ENCODE data around the gene GPSM3. TPM values are rescaled to one million over a fixed set of nuclear protein-coding genes. Genes with fewer than 3 reads are reported as not detected.

GPSM3 gene, protein sequence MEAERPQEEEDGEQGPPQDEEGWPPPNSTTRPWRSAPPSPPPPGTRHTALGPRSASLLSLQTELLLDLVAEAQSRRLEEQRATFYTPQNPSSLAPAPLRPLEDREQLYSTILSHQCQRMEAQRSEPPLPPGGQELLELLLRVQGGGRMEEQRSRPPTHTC
- 1.3 and 1.8 TPM in 2 replicates for total RNA-seq

DNA sequence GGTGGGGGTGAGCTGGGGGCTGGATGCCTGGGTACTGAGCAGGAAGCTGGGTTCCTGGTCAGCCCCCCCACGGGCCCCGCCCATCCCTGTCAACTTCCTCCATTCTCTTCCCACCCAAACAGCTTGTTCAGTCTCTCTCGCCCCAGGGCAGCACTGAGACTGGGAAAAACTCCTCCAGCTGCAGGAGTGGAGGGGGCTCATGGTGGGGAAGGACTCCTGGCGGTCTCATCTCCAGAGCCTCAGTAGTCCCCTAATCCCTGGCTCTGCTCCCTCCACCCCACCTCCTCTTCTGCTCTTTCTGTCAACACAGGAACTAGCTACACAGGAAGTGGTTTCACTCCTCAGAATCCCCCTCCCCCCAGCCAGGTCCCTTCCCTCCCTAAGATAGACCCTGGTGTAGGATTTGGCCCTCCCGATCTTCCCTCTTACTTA, at the start of gene GPSM3:
Gene GPSM3, minus strand, starts transcription at position 36 of the 432 bp plus-strand sequence. CDS start 130 bp downstream, outside the sequence.

DNA sequence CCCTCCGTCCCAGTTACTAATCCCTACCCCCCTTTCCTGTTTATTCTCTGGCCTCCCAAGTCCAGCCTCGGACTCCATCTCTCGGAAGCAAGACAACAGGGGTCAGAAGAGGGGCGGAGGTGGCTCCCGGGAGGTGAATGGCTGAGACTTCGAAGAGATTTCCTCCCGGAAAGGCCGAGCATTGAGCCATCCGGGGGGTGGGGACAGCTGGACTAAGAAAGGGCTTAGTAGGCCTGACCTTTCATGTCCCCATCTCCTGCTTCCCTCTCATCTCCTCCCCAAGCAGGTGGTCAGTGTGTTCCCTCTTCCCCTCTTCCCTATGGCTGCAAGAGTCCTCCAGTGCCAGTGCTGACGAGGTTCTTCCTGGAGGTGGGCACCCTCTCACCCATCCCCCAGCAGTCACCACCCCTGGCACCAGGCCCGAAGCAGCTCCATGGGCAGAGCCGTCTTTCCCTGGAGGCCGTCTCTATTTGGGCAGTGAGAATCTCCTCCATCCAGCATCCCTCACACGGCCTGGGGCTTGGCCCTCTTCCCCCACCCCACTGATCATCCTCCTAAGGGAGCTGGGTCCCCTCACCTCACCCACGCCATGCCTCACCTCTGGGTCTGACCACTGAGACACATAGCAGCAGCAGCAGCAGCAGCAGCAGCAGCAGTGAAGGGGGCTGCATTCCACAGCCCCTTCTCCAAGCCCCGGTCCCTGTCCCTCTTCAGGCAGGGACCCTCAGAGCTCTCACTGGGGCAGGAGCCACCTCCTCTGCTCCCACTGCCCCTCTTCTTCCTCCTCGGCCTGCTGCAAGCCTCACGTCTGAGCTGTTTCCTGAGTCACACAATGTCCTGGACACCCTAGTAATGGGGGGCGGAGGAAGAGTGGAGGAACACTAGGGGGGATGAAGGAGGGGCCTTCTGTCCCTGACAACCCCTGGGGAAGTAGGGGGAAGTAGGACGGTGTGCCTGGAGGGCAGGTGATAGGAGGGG, 31.1 kb upstream of the GPSM3 start, which contains the start of gene NOTCH4:
Gene NOTCH4, minus strand, starts transcription at position 810 of the 978 bp plus-strand sequence. Its CDS starts 139 bp downstream, at position 671.

DNA sequence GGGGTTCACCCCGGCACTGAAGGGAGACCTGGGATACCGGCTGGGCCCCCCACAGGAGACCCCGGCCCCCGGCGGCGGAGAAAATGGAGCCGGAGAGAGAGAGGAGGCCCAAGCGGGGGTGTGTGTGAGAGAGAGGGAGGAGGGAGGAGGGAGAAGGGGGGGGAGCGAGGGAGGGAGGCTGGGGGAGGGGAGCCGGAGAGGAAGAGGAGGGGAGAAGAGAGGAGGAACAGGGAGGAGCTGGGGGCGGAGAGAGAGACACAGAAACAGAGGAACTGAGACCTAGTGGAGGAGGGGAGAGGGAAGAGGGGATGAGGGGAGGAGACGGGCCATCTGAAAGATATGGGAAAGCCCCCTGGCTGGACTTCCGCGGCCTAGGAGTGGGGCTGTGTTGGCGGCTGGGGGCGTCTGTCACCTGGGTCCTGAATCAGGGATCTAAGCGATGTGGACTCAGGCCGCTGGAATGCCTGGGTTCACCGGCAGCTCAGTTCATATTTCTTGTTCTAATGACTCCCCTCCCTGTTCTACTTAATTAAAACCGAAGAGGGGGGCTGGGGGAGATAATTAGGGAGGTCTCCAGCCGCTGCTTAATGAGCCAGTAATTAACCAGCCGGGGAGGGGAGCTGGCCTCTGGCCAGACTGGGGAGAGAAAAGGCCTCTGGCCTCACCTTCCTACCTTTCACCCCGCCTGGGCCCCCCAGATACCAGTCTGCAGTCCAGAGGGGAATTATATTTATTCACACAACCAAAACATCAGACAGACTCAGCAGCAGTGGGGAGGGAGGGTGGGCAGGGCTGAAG, 2.2 kb downstream of the GPSM3 start, which contains the start of gene PBX2:
Gene PBX2, minus strand, starts transcription at position 149 of the 798 bp plus-strand sequence. CDS start 287 bp downstream, outside the sequence.

DNA sequence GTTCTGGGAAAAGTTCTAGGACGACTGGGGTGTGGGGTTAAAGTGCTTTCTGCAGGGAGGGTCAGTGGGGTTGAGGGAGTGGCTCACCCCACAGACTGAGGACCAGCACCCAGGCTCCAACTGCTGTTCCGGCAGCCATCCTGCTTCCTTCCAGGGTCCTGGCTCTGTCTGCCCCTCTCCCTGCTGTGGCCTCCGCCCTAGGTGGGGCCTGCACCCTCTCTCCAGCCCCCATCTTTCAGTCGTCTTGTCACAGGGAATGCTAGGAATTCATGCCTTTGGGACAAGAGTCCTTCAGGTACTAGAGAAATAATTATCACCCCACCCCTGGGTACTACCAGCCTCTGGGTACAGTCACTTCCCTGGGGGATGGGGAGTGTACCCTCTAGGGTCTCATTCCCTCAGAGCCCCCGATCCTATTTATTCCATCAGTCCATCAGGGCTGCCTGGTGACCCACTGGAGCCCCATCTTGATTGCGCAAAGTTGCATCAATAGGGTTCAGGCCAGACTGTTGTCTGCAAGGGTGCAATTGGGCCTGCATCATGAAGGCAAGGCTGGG, 8.3 kb downstream of the GPSM3 start, which contains the start of gene AGER:
Gene AGER, minus strand, starts transcription at position 170 of the 557 bp plus-strand sequence. Its CDS starts 31 bp downstream, at position 139.

DNA sequence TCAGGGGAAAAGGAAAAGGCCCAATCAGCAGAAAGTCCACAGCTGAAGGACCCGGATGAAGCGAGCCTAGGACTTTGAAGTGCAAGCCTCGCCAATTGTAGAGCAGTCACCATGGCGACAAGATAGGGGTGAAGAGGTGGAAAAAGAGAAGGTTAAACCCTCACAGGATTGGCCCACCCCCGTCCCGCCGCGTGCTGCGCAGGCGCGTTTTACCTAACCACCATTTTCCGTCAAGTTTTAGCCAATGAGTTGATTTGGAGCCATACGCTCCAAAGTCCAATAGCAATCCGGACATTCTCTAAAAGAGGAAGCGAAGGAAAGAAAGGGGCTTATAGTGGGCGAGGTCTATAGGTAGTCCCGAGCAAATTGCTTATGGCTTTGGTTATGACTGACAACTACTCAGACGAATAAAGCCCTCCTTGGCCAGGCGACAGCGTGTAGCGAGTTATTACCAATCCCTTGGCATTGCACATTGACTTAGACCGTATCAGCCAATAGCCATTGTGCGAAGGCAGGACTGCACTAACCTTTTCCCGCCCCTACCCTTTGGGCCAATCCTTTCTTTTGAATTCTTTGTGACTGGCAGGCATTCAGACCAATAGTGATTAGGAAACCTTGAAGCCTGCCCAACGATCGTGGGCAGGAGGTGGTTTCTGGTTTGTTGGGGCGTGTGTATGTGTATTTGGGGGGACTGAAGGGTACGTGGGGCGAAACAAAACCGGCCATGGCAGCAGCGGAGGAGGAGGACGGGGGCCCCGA, 14.5 kb downstream of the GPSM3 start, which contains the start of gene RNF5:
Gene RNF5, plus strand, starts transcription at position 618 of the 759 bp plus-strand sequence. Its CDS starts 107 bp downstream, at position 725.

DNA sequence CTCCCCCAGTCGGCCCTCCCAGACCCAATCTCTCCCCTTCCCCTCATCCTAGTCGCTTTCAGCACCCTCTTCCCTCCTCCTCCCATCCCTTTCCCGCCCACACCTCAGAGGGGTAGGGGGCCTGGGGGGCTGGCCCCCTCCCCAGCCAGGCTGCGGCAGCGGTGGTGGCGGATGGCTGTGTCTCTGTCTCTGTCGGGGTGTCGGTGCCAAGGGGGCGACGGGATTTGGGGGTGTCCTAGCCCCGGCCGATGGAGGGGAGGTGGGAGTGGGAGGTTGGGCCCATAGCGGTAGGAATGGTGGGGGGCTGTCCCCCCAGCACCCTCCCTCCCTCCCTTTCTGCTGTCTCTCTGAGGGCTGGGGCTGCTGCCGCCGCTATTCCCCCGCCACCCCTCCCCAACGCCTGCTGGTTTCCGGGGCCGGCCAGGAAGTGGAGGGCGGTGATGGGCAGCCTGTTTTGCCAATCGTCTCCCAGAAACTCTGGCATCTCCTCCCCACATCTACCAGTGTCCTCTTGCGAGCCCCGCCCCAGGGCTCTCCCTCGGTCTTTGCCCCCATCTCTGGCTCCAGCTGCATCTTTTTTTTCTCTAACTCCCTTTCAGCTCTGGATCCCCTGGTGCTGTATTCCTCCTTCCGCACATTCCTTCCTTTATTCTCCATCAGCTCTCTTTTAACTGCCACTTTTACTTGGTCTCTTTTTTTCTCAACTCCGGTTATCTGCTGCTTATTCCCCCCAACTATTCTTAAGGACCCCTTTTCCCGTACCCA, 16.6 kb downstream of the GPSM3 start, which contains the start of gene AGPAT1:
Gene AGPAT1, minus strand, starts transcription at position 374 of the 765 bp plus-strand sequence. CDS start 4,588 bp downstream, outside the sequence.

DNA sequence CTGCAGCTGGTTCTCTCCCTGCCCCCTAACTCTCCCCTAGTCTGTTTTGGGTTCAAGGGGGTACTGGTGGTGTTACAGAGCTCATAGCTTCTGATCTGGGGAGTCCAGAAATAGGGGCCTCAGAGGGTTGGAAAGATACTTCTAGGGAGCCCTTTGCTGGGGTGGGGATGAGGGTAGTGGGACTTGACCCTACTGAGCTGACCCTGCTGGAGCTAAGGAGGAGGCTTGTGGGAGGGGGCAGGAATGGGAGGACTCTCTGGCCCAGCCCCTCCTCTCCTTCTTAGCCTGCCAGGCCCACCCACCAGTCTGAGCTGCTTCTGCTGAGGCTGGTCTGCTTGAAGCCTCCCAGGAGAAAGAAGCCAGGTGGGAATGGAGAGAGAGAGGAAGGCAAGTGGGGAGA, 28.1 kb downstream of the GPSM3 start, which contains the start of gene EGFL8:
Gene EGFL8, plus strand, starts transcription at position 301 of the 400 bp plus-strand sequence. CDS start 1,571 bp downstream, outside the sequence.

DNA sequence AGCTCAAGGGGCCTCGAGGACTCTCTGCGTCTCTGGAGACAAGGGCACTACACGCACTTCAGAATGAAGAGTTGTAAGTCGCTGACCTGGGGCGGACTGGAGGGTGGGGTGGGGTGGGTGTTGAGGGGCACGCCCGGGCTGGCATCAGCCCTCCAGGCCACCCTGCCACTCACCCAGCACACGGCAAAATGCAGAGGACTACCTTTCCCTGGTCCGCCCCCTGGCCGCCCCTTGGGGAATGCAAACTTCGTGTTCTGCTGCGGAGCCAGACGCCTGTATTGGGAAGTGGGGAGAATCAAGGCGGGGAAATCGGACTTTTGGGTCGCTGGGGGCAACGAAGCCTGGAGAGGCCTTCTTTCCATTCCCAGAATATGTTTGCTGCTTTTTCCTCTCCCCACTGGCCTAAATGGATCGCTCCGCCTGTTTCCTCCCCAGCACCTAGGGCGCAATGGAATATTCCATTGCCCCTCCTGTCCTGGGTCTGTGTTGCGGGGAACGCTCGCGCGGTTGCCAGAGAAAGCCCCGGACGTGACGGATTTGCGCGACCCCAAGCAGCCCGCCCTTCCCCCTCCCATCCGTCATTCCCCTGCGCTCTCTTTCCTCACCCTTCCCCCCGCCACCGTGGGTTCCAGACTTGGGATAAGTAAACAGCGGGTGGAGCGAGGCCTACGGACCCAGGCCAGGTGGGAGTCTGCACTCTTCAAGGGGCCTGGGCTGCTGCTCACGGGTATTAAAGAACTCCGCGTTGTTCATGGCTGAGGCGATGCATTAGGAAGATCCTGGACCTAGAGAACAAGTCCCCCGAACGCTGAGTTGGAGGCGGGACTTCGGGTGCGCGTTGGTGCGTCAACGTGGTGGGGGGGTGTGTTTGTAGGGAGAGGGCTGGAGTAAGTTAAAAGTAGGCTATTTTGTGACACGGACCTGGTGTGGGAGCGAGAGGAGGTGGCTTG, 38.6 kb downstream of the GPSM3 start, which contains the start of gene PPT2:
Gene PPT2, plus strand, starts transcription at position 578 of the 950 bp plus-strand sequence. CDS start 454 bp downstream, outside the sequence.

DNA sequence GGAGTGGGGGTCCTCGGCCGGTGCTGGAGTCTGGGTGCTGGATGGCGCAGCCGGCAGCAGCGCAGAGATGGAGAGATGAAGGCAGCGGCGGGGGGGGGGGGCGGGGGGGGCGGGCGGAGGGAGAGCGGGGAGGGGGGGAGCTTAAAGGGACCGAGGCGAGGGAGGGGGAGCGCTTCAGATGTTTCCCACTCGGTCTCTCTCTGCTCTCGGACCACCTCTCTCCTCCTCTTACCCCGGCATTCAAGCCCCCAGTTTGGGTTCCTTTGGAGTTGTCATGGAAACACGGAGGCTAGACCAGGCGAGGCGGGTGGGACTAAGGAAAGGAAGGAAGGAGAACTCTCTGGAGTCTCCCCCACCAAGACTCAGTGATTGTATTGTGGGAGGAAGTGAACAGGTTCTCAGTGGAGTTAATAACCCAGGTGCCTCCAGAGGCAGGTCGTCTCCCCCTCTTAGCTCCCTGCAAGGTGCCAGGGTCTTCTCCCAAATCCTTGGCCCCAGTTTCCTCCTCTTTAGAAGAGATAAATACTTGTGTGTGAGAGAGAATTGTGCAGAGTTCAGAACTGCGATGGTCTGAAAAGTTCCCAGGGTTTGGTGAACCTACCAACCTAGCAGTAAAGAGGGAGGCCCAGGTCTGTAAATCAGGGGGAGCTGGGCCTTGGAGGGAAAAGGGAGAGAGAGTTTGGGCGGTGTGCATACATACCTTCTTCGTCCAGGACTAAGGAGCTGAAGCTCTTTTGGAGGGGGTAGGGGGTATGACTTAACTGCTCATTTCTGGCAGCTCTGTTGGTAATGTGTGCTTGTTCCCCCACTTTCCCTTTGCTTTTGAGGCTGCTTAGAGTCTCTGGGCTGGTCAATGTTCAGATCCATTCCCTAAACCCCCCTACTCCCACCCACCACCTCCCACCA, 40.3 kb downstream of the GPSM3 start, which contains the start of gene PRRT1:
Gene PRRT1, minus strand, starts transcription at position 77 of the 906 bp plus-strand sequence. CDS start 112 bp downstream, outside the sequence.

Other genes starting within 250 kb of the GPSM3 start
- 24.1 and 45.0 TPM in 2 replicates for gene CFB, start 246.5 kb downstream of the GPSM3 start, total RNA-seq
- 108 and 168 TPM in 2 replicates for gene NELFE, start 233.7 kb downstream of the GPSM3 start, total RNA-seq
- 57.7 and 89.3 TPM in 2 replicates for gene SKIC2, start 233.5 kb downstream of the GPSM3 start, total RNA-seq
- gene DXO, start 220.5 kb downstream of the GPSM3 start, total RNA-seq: 12.8 and 15.1 TPM in 2 replicates
- 4.1 and 11.6 TPM in 2 replicates for gene C4A, start 210.6 kb downstream of the GPSM3 start, total RNA-seq
- 6.4 and 6.8 TPM in 2 replicates for gene C4B, start 177.8 kb downstream of the GPSM3 start, total RNA-seq
- gene CYP21A2, start 154.2 kb downstream of the GPSM3 start, total RNA-seq: 0.17 and 0.44 TPM in 2 replicates
- 7.7 and 77.6 TPM in 2 replicates for gene TNXB, start 83.3 kb downstream of the GPSM3 start, total RNA-seq
- gene ATF6B, start 64.4 kb downstream of the GPSM3 start, total RNA-seq: 20.8 and 27.2 TPM in 2 replicates
- 6.7 and 6.8 TPM in 2 replicates for gene FKBPL, start 62.4 kb downstream of the GPSM3 start, total RNA-seq
- gene PRRT1, start 40.7 kb downstream of the GPSM3 start, total RNA-seq: 0.33 and 0.44 TPM in 2 replicates
- gene PPT2, start 38.5 kb downstream of the GPSM3 start, total RNA-seq: 14.7 and 15.9 TPM in 2 replicates
- gene EGFL8, start 28.0 kb downstream of the GPSM3 start, total RNA-seq: 0.66 and 1.9 TPM in 2 replicates
- gene AGPAT1, start 16.6 kb downstream of the GPSM3 start, total RNA-seq: 17.5 and 42.2 TPM in 2 replicates
- 17.5 and 30.7 TPM in 2 replicates for gene RNF5, start 14.2 kb downstream of the GPSM3 start, total RNA-seq
- gene AGER, start 8.4 kb downstream of the GPSM3 start, total RNA-seq: 0.44 and 0.50 TPM in 2 replicates
- 57.5 and 61.2 TPM in 2 replicates for gene PBX2, start 2.4 kb downstream of the GPSM3 start, total RNA-seq
- gene NOTCH4, start 31.4 kb upstream of the GPSM3 start, total RNA-seq: 1.3 and 2.0 TPM in 2 replicates
- gene TSBP1, start 179.3 kb upstream of the GPSM3 start, total RNA-seq: not detected in 2 replicates
- gene BTNL2, start 214.5 kb upstream of the GPSM3 start, total RNA-seq: not detected in 2 replicates
- 0.15 and 0.17 TPM in 2 replicates for gene HLA-DRA, start 247.2 kb upstream of the GPSM3 start, total RNA-seq

All from smooth muscle cell of trachea (primary cell).